SK-N-SH treated with all-trans-retinoic acid at 6 μM for 48 hours (cell line): ENCODE measurements around the gene TNFRSF11A.

Source experiments
- ATAC-seq: fragments of 200-7000 bp; cut with Tn5 transposase; 3 replicates; pipeline ENCODE4 v1.9.1; 2020; ENCODE audit warnings: mild to moderate bottlenecking, moderate library complexity
- CSDC2 ChIP-seq: fragments of 250-450 bp; sonication (Bioruptor Pico); IDR thresholded peaks from 2 replicates; pipeline ENCODE4 v1.5.0; 2020; ENCODE audit warnings: mild to moderate bottlenecking, moderate library complexity
- CSRNP3 ChIP-seq: fragments of 250-450 bp; sonication (Bioruptor Pico); IDR thresholded peaks from 2 replicates; pipeline ENCODE4 v1.5.1; 2021; ENCODE audit warnings: mild to moderate bottlenecking, moderate library complexity
- ESRRG ChIP-seq: fragments of 250-450 bp; sonication (Bioruptor Pico); IDR thresholded peaks from 2 replicates; pipeline ENCODE4 v1.6.1; 2021; ENCODE audit warnings: mild to moderate bottlenecking
- GLIS3 ChIP-seq: fragments of 250-450 bp; sonication (Bioruptor Pico); IDR thresholded peaks from 2 replicates; pipeline ENCODE4 v1.5.0; 2020; ENCODE audit warnings: mild to moderate bottlenecking, moderate library complexity
- ISL1 ChIP-seq: fragments of 250-450 bp; sonication (Bioruptor Pico); IDR thresholded peaks from 2 replicates; pipeline ENCODE4 v2.1.2; 2022; ENCODE audit warnings: mild to moderate bottlenecking, moderate library complexity
- OSR1 ChIP-seq: fragments of 250-450 bp; sonication (Bioruptor Pico); IDR thresholded peaks from 2 replicates; pipeline ENCODE4 v1.8.0; 2022; ENCODE audit warnings: moderate library complexity, mild to moderate bottlenecking, inconsistent platforms
- PATZ1 ChIP-seq: fragments of 250-450 bp; sonication (Bioruptor Pico); IDR thresholded peaks from 2 replicates; pipeline ENCODE4 v1.8.0; 2020; ENCODE audit warnings: mild to moderate bottlenecking, moderate library complexity, borderline replicate concordance
- POU6F1 ChIP-seq: fragments of 250-450 bp; sonication (Bioruptor Pico); IDR thresholded peaks from 2 replicates; pipeline ENCODE4 v1.8.0; 2021; ENCODE audit warnings: low read depth, mild to moderate bottlenecking, moderate library complexity, borderline replicate concordance
- PPARA ChIP-seq: fragments of 250-450 bp; sonication (Bioruptor Pico); IDR thresholded peaks from 2 replicates; pipeline ENCODE4 v1.5.0; 2020; ENCODE audit warnings: mild to moderate bottlenecking, borderline replicate concordance
- RARB ChIP-seq: fragments of 250-450 bp; sonication (Bioruptor Pico); IDR thresholded peaks from 2 replicates; pipeline ENCODE4 v1.8.0; 2021; ENCODE audit warnings: mild to moderate bottlenecking, moderate library complexity
- SNAI2 ChIP-seq: fragments of 250-450 bp; sonication (Bioruptor Pico); IDR thresholded peaks from 2 replicates; pipeline ENCODE4 v1.5.0; 2020; ENCODE audit warnings: mild to moderate bottlenecking, moderate library complexity
- TOX ChIP-seq: fragments of 250-450 bp; sonication (Bioruptor Pico); IDR thresholded peaks from 2 replicates; pipeline ENCODE4 v1.8.0; 2021; ENCODE audit warnings: mild to moderate bottlenecking, moderate library complexity, borderline replicate concordance
- TSHZ2 ChIP-seq: fragments of 250-450 bp; sonication (Bioruptor Pico); IDR thresholded peaks from 2 replicates; pipeline ENCODE4 v1.5.0; 2020; ENCODE audit warnings: mild to moderate bottlenecking, moderate library complexity
- ZC3H10 ChIP-seq: fragments of 250-450 bp; sonication (Bioruptor Pico); IDR thresholded peaks from 2 replicates; pipeline ENCODE4 v1.5.1; 2021; ENCODE audit warnings: mild to moderate bottlenecking, moderate library complexity
- ZFP3 ChIP-seq: fragments of 250-450 bp; sonication (Bioruptor Pico); IDR thresholded peaks from 2 replicates; pipeline ENCODE4 v1.5.0; 2020; ENCODE audit warnings: mild to moderate bottlenecking, moderate library complexity
- ZFP30 ChIP-seq: fragments of 450-650 bp; formaldehyde crosslinking; IDR thresholded peaks from 2 replicates; pipeline ENCODE4 v1.5.0; 2022; ENCODE audit warnings: mild to moderate bottlenecking, moderate library complexity
- ZNF565 ChIP-seq: fragments of 450-650 bp; formaldehyde crosslinking; conservative IDR thresholded peaks from 2 replicates; pipeline ENCODE4 v1.5.0; 2020; ENCODE audit warnings: low read depth, mild to moderate bottlenecking, moderate library complexity
- TF ChIP-seq, protein P1 (sequence below): fragments of 250-450 bp; sonication (Bioruptor Pico); IDR thresholded peaks from 2 replicates; pipeline ENCODE4 v1.5.1; 2020; ENCODE audit warnings: low read depth, mild to moderate bottlenecking, moderate library complexity

The TNFRSF11A gene

DNA sequence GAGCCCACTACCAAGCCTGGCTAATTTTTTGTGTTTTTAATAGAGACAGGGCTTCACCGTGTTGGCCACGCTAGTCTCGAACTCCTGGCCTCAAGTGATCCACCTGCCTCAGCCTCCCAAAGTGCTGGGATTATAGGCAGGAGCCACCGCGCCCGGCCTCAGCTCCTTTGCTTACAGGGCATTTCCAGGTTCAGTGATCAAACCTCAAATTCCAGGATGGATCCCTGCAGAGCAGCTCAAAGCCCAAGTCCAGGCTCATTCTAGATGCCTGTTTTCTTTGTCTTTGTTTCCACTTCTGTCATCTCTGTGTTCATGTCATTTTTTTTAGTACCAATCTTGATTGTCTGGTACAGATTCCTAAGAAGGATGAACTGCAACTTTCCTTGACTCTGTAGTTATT is 41.9 kb downstream of the TNFRSF11A start (continued):
- TF ChIP-seq POU6F1 (CRISPR knock-in tag): no peak
- TF ChIP-seq PPARA: no peak
- no peak for TF ChIP-seq ZNF565
- TF ChIP-seq RARB (CRISPR knock-in tag): no peak
- no peak for TF ChIP-seq OSR1 (CRISPR knock-in tag)
- TF ChIP-seq TOX (CRISPR knock-in tag): no peak
- no peak for TF ChIP-seq ISL1 (CRISPR knock-in tag)
- TF ChIP-seq ZFP3 (CRISPR knock-in tag): no peak
- TF ChIP-seq GLIS3 (CRISPR knock-in tag): no peak

DNA sequence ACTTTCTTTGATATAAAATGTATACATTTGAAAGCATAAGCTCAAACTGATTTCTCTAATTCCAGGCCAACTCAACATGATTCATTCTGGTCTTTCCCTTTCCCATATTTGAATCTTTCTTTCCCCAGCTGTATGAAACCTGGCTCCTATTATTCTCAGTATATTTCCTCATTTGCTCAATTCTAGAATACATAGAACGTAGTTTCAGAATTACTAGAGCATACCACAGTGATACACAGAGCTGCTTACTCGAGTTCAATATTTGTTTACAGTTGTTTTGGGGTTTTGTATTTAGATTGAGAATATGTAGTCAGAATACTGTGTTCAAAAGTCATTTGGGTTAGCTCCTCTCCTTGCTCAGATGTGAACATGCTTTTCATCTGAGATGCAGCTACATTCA is 43.0 kb downstream of the TNFRSF11A start:
- TF ChIP-seq, protein P1, sequence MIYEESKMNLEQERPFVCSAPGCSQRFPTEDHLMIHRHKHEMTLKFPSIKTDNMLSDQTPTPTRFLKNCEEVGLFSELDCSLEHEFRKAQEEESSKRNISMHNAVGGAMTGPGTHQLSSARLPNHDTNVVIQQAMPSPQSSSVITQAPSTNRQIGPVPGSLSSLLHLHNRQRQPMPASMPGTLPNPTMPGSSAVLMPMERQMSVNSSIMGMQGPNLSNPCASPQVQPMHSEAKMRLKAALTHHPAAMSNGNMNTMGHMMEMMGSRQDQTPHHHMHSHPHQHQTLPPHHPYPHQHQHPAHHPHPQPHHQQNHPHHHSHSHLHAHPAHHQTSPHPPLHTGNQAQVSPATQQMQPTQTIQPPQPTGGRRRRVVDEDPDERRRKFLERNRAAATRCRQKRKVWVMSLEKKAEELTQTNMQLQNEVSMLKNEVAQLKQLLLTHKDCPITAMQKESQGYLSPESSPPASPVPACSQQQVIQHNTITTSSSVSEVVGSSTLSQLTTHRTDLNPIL (CRISPR knock-in tag): no peak
- TF ChIP-seq RARB (CRISPR knock-in tag) (no peak), CSDC2 (CRISPR knock-in tag) (no peak), TOX (CRISPR knock-in tag) (no peak), ZC3H10 (CRISPR knock-in tag) (no peak), OSR1 (CRISPR knock-in tag) (no peak), ESRRG (no peak), PATZ1 (CRISPR knock-in tag) (no peak), SNAI2 (no peak), CSRNP3 (CRISPR knock-in tag) (no peak), TSHZ2 (CRISPR knock-in tag) (no peak), GLIS3 (CRISPR knock-in tag) (no peak), POU6F1 (CRISPR knock-in tag) (no peak)
- no peak for ATAC-seq

DNA sequence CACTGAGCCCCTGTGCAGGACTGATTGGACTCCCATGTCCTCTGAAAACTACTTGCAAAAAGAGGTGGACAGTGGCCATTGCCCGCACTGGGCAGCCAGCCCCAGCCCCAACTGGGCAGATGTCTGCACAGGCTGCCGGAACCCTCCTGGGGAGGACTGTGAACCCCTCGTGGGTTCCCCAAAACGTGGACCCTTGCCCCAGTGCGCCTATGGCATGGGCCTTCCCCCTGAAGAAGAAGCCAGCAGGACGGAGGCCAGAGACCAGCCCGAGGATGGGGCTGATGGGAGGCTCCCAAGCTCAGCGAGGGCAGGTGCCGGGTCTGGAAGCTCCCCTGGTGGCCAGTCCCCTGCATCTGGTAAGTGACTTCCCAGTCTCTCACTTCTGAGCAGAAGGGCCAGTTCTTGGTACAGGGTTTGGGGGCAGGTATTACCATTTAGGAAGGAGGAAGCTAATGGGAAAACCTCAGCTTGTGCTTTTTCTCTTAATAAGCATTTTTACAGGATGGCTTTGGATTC is 44.1 kb downstream of the TNFRSF11A start:
- no peak for TF ChIP-seq RARB (CRISPR knock-in tag)
- no peak for TF ChIP-seq TSHZ2 (CRISPR knock-in tag)
- no peak for TF ChIP-seq ZFP30 (CRISPR knock-in tag)
- TF ChIP-seq TOX (CRISPR knock-in tag): no peak
- ATAC-seq: no peak
